GM12874 (cell line): ENCODE results near the gene RASSF9.

Experiments used
- CTCF ChIP-seq: IDR thresholded peaks from 2 replicates; pipeline ENCODE4 v1.5.1; 2011; ENCODE audit warnings: low read depth, mild to moderate bottlenecking, control low read depth, low read length, moderate library complexity; ENCODE audit not compliant: insufficient read depth

The RASSF9 gene

GRCh38 chr12:85836197-85837090, at the start of gene RASSF9:
RASSF9 (minus strand) TSS chr12:85836409; CDS start chr12:85836201, 208 bp downstream.
- TF ChIP-seq CTCF = no peak

GRCh38 chr12:85883763-85884162, 47.6 kb upstream of the RASSF9 start:
- no peak for TF ChIP-seq CTCF

GRCh38 chr12:85877459-85877858, 41.2 kb upstream of the RASSF9 start:
- no peak for TF ChIP-seq CTCF

GRCh38 chr12:85874031-85874461, 37.8 kb upstream of the RASSF9 start, which contains the start of gene NTS:
NTS (plus strand) TSS chr12:85874295; CDS start chr12:85874404, 109 bp downstream.
- TF ChIP-seq CTCF = no peak

- TF ChIP-seq CTCF = peak; percentile 56; the same call in 1 of the 2 replicates
Measured at GRCh38 chr12:85872497-85873091, 36.4 kb upstream of the RASSF9 start.

GRCh38 chr12:85866986-85867776, 31.0 kb upstream of the RASSF9 start:
- TF ChIP-seq CTCF = peak; percentile 55

GRCh38 chr12:85865890-85866289, 29.7 kb upstream of the RASSF9 start:
- TF ChIP-seq CTCF = no peak
